ENCODE results near the gene COG4.
A peak's percentile ranks its signal among the peaks of the same experiment; 100 is the strongest.
"Not testable (repeated sequence)": the region's sequence is repeated elsewhere in the genome, so short reads cannot be mapped to it uniquely, and the experiment has no call there.

The COG4 gene

GRCh38 chr16:70523076-70523742 is at the start of gene COG4:
Gene COG4, minus strand, starts transcription at chr16:70523554. Its CDS starts 11 bp downstream, at chr16:70523543.
- DNase-seq: peak; percentile 66

DNA sequence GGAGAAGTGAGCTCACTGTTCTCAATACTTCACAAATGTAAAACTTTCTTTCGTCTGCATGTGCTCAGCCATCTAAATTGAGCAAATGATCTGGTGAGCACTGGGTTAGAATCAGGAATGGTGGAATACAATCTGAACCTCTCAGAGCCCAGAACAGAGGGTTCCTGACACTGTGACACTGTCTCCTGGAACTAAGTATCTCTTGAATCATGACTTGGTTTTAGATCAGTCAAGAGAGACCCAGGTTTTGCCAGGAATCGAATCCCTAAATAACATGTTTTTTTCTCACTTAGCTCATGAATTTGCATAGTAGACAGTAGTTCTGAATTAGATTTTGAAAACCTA is 49.5 kb upstream of the COG4 start:
- no peak for DNase-seq

- no peak for DNase-seq
Measured at GRCh38 chr16:70572050-70572925, 48.9 kb upstream of the COG4 start.

- DNase-seq: no peak
Measured at GRCh38 chr16:70571623-70572022, 48.3 kb upstream of the COG4 start.

DNA sequence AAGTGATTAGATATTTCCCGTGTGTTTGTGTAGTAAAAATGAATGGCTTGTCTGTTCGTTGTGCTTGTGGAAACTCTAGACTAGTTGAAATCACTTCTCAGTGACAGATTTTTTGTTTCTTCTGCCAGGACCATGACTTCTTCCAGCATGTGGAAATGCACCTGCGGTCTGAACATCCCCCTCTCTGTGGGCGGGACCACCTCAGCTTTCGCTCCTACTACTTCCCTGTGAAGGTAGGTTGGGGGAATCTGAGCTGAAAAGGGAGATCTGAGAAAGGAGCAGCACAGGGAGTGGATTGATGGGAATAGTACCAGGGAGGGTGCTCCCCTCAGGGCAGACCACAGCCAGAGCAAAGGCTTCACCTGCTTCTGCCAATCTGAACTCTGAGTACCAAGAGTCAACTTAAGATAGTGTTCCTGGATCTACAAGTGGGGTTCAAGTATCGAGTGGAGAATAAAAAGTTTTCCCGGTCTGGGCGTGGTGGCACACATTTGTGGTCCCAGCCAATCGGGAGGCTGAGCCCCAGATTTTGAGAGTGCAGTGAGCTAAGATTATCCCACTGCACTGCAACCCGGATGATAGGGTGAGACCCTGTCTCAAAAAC is 47.7 kb upstream of the COG4 start:
- DNase-seq: no peak

DNA sequence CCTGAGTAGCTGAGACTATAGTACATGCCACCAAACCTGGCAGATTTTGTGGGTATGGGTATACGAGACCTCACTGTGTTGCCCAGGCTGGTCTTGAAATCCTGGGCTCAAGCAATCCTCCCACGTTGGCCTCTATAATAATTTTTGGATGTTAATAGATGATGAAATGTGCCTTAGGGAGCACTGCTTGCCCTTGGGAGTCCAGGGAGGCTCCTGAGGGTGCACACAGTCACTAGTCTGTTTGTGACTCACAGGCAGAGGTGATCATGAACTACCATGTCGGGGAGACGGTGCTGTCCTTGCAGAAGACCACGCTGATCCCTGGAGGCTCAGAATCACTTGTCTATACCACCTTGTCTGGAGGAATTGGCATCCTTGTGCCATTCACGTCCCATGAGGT is 46.4 kb upstream of the COG4 start:
- no peak for DNase-seq

- DNase-seq: no peak
Measured at GRCh38 chr16:70568601-70569237, 45.4 kb upstream of the COG4 start.

GRCh38 chr16:70565053-70565452 is 41.7 kb upstream of the COG4 start:
- no peak for DNase-seq

DNA sequence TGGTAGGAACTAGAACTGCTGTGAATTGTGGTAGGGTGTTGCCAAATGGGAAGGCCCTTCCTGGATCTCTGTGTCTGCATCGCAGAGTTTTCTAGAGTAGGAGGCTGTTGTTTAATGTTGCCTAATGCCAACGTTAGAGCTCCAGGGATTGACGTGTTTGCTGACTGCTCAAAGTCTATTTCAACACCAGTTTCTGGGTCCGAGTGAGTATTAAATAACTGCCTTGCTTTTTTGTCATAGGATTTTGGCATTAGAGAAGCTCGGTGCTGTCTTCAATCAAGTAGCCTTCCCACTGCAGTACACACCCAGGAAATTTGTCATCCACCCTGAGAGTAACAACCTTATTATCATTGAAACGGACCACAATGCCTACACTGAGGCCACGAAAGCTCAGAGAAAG is 40.3 kb upstream of the COG4 start:
- no peak for DNase-seq

GRCh38 chr16:70561623-70562022 is 38.3 kb upstream of the COG4 start:
- no peak for DNase-seq

DNA sequence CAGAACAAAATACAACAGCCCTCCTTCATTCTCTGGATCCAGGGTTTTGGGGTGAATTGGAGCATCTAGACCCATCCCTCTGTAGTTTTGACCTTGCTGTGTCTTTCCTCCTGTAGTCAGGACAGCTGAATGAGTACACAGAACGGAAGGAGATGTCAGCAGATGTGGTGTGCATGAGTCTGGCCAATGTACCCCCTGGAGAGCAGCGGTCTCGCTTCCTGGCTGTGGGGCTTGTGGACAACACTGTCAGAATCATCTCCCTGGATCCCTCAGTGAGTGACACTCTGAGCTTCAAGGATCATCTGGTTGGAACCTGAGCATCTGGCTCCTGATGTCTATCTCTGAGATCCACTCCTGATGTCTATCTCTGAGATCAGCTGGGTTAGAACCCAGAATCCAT is 32.7 kb upstream of the COG4 start:
- no peak for DNase-seq

- DNase-seq: no peak
Measured at GRCh38 chr16:70553645-70554044, 30.3 kb upstream of the COG4 start.

- no peak for DNase-seq
Measured at GRCh38 chr16:70552675-70553074, 29.3 kb upstream of the COG4 start.

- no peak for DNase-seq
Measured at GRCh38 chr16:70551788-70552187, 28.4 kb upstream of the COG4 start.

DNA sequence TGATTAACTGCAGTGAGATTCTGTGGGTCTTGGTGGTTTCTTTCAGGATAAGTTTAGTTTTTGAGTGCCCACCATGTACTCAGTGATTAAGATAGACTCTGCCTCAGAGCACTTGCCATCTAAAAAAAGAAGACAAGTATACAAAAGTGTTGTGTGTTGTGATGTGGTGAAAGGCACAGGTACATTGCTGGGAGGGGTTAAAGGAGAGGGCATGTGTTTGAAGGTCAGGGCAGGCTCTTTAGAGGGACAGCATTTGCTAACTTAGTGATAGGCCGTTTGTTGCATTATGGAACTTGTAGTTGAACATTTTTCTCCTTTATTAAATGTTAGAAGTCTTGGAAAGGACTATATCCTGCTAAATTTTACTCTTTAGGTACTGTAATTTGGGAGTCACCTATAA is 26.7 kb upstream of the COG4 start:
- no peak for DNase-seq

- DNase-seq: no peak
Measured at GRCh38 chr16:70548936-70549335, 25.6 kb upstream of the COG4 start.

GRCh38 chr16:70544548-70544947 is 21.2 kb upstream of the COG4 start:
- no peak for DNase-seq

GRCh38 chr16:70540994-70541393 is 17.6 kb upstream of the COG4 start:
- no peak for DNase-seq

GRCh38 chr16:70534971-70535370 is 11.6 kb upstream of the COG4 start:
- no peak for DNase-seq

DNA sequence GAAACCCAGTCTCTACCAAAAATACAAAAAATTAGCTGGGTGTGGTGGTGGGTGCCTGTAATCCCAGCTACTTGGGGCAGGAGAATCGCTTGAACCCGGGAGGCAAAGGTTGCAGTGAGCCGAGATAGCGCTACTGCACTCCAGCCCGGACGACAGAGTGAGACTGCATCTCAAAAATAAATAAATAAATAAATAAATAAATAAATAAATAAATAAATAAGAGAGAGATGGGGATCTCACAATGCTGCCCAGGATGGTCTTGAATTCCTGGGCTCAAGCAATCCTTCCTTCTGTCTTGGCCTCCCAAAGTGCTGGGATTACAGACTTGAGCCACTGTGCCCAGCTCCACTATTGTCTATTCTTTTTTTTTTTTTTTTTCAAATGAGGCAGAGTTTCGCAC is 6.6 kb upstream of the COG4 start:
- not testable (repeated sequence) for DNase-seq

DNA sequence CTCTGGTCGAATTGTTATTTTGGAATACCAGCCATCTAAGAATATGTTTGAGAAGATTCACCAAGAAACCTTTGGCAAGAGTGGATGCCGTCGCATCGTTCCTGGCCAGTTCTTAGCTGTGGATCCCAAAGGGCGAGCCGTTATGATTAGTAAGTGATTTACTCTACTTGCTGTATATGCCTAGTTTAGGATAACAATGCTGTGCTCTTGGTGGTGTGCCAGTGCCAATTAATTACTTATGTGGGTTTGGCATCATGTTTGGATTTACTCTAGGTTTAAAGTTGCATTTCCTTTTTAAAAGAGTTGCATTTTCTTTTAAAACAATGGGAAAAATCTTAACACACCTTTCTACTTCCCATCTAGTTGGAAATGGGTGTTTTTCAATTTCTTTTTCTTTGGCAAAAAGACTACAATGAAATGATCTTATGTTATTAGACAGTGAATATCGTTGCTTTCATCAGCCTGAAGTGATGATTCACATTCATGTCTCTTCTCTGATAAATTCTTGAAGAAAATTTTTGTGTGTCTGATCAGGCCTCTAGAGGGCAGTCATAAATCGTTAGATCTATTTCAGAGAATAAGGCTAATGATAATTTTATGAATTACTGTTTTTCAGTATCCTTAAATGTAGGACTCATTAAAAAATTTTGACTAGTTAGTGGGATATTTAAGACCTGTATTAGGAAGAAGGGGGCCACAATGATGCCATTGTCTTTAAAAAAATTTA is 5.9 kb upstream of the COG4 start:
- DNase-seq: no peak

- no peak for DNase-seq
Measured at GRCh38 chr16:70527315-70527996, 4.1 kb upstream of the COG4 start.

Measured in GF-D8 (cell line).